ENCODE measurements around the gene ASB3. TPM values are rescaled to one million over a fixed set of nuclear protein-coding genes. Genes with fewer than 3 reads are reported as not detected.
"Not testable (repeated sequence)": the region's sequence is repeated elsewhere in the genome, so short reads cannot be mapped to it uniquely, and the experiment has no call there.

Gene ASB3, protein sequence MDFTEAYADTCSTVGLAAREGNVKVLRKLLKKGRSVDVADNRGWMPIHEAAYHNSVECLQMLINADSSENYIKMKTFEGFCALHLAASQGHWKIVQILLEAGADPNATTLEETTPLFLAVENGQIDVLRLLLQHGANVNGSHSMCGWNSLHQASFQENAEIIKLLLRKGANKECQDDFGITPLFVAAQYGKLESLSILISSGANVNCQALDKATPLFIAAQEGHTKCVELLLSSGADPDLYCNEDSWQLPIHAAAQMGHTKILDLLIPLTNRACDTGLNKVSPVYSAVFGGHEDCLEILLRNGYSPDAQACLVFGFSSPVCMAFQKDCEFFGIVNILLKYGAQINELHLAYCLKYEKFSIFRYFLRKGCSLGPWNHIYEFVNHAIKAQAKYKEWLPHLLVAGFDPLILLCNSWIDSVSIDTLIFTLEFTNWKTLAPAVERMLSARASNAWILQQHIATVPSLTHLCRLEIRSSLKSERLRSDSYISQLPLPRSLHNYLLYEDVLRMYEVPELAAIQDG
- 16.9 and 18.7 TPM in 2 replicates for total RNA-seq (2014; rRNA removed)
- 8.4 TPM for polyA plus RNA-seq (2012)

DNA sequence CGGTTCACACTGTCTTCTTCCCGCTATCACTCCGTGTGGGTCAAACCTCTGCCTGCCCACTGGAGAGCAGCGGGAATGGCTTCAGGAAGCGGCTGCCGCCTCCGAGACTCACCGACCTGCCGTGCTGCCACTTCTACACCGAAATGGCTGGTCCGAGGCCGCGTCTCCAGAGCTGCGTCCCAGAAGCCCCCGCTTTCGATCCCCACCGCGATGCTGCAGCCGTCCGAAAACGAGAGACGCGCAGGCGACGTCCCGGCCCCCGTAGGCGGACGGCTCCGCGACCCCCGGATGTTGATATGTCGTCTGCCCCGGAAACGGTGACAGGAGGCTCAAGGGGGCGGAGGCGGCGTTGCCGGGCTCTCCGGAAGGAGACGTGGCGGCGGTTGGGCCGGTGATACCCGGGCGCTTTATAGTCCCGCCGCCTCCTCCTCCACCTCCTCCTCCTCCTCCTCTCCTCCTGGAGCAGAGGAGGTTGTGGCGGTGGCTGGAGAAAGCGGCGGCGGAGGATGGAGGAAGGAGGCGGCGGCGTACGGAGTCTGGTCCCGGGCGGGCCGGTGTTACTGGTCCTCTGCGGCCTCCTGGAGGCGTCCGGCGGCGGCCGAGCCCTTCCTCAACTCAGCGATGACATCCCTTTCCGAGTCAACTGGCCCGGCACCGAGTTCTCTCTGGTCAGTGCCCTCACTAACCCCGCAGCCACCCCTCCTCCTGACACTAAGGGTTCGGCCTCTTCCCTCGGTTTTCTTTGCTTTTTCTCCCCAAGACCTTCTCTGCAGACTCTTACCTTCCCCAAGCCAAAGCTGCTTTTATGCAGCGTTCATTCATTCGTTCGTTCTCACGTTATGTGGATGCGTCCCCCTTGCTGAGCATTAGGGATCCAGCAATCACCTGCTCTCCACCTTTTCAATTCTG is at the start of gene ASB3, which contains the start of gene ERLEC1:
TSS of gene ASB3 (minus strand) at position 249 of the 909 bp plus-strand sequence. CDS start 21,381 bp downstream, outside the sequence.
TSS of gene ERLEC1 (plus strand) at position 340 of the 909 bp plus-strand sequence. CDS start at position 507, 167 bp downstream.
- DNase-seq (ENCODE audit: low read depth): peak; percentile 87

DNA sequence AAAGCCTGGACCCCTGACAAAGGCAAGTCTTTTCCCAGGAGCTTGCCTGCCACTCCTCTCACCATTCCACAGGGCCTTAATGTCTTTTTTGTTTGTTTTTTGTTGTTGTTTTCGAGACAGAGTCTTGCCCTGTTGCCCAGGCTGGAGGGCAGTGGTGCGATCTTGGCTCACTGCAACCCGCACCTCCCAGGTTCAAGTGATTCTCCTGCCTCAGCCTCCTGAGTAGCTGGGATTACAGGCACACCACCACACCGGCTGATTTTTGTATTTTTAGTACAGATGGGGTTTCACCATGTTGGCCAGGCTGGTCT is 43.2 kb upstream of the ASB3 start:
- not testable (repeated sequence) for DNase-seq (ENCODE audit: low read depth)

DNA sequence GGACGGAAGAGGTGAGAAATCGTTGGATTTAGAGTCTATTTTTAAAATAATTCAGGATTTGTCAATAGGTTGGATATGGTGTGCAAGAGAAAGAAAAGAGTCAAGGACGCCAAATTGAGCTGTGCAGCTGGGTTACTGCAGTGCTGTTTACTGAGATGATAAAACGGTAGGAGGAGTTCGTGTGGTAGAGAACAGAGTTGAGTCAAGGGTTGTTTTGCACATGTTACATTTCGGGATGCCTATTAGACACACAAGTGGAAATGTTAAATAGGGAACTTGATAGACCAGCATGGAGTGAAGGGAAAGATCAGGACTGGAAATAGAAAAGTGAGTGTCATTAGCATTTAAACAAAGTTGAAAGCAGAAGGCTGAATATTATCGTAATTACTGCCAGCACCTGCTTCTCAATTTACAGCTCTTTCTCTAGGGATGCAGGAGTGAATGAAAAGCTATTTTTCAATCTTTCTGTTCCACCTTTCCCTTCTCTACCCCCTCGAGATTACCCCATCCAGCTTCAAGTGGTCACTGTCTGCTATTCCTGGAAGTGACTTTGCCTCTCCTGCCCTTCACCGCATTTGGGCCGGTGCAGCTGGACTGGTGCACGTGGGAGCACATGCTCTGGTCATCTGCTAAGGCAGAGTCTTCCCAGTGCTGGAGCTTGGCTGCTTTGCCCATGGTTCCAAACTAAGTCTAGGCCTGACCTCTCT is 42.7 kb upstream of the ASB3 start:
- no peak for DNase-seq (ENCODE audit: low read depth)

DNA sequence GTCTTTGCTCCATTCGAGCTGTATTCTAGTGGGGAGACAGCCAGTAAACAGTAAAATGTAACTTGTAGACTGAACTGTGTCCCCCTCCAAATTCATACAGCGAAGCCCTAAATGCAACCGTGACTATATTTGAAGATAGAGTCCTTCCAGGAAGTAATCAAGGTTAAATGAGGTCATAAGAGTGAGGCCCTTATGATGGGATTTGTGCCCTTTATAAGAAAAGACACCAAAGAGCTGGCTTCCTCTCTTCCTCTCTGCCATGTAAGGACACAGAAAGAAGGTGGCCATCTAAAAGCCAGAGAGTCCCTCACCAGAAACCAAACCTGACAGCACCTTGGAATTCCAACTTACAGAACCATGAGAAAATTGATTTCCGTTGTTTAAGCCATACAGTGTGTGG is 41.6 kb upstream of the ASB3 start:
- no peak for DNase-seq (ENCODE audit: low read depth)

DNA sequence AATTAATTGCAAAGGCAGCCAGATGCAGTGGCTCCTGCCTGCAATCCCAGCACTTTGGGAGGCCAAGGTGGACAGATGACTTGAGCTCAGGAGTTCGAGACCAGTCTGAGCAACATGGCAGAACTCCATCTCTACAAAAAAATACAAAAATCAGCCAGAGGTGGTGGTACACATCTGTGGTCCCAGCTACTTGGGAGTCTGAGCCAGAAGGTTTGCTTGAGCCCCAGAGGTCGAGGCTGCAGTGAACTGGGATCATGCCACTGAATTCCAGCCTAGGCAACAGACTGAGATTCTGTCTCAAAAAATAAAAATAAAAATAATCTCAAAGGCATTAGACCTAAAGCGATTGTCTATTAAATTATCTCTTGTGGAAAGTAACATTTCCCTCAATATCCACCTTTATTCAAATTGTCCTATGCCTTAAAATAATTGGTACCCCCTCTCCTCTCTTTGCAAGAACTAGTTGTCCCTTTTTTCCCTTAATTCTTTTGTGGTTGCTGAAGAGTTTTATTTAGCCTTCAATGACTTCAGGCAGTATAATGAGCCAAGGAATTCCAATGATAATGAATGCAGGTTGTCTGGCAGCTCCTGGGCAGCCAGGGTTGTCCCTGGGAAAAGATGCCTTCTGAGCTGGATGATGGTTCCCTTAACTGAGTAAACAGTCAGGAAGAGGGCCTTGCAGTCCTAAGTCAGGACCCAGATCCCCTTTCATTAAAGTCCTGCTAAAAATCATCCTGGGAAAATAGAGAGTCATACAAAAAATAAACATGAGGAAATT is 40.8 kb upstream of the ASB3 start:
- no peak for DNase-seq (ENCODE audit: low read depth)

DNA sequence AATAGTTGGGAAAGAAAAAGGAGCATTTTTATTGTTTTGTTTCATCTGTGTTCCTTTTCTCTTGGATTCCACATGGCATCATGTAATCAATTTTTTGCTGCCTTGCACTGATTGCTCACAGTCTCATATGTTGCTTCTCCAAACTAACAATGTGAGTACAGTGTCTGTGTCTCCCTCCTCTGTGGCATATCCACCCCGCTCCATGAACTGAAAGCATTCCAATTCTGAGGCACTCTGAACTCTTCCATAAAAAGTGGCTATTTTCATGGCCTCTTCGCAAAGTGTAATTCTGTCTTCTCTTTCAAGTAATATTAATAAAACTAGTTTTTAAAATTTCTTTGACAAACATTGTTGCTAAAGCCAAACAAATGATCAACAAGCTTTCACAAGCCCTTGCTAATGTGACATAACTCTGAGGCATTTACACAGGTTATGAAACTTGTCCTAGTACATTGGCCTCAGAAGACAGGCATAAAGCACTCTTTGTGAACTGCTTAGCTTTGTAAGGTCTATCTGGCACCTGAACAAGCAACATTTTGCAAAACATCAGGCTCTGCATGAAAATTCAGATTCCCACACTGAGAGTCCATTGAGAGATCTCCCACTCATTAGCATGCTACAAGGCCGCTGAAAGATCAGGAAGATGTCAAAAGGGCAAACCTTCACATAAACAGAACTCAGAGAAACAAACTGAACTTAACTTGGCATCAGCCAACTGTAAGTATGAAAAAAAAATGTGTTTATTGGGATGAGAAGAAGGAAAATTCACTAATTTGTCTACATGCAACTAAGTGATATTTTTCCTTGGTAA is 40.0 kb upstream of the ASB3 start:
- DNase-seq (ENCODE audit: low read depth): peak; percentile 10

DNA sequence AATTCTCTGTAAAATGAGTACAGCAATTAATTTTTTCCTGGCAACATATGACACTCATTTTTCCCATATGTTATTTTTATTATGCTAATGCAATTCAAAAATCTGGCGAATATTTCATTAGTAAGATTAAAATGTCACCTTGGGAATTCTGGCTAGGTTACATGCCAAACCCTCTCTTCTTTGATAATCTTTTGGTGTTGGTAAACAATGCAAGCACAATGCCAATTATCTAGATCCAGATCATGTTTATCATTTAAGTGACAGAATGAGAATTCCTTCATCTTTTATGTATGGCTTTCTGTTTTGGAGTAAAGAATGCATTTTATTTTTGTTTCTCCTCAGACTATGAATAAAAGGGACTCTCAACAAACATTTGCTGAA is 39.3 kb upstream of the ASB3 start:
- DNase-seq (ENCODE audit: low read depth): no peak

DNA sequence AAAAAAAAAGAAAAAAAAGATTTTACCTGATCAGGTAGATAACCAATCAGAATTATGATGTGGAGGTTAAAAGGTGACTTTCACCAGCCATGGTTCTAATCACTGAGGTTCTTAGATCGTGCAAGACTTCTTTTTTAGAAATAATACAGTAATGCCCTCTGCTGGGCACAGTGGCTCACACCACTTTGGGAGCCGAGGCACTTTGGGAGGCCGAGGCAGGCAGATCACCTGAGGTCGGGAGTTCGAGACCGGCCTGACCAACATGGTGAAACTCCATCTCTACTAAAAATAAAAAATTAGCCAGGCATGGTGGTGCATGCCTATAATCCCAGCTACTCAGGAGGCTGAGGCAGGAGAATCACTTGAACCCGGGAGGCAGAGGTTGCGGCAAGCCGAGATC is 36.9 kb upstream of the ASB3 start:
- DNase-seq (ENCODE audit: low read depth): not testable (repeated sequence)

DNA sequence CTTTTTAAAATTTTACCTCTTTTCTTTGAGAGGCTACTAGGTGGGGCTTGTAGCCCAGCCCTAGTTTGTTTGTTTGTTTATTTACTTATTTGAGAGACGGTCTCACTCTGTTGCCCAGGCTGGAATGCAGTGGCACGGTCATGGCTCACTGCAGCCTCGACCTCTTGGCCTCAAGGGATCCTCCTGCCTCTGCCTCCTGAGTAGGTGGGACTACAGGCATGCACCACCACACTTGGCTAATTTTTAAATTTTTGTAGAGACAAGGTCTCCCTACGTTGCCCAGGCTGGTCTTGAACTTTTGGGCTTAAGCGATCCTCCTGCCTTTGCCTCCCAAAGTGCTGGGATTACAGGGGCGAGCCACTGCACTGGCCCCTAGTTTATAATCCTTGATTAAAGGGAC is 35.1 kb upstream of the ASB3 start:
- DNase-seq (ENCODE audit: low read depth): no peak

DNA sequence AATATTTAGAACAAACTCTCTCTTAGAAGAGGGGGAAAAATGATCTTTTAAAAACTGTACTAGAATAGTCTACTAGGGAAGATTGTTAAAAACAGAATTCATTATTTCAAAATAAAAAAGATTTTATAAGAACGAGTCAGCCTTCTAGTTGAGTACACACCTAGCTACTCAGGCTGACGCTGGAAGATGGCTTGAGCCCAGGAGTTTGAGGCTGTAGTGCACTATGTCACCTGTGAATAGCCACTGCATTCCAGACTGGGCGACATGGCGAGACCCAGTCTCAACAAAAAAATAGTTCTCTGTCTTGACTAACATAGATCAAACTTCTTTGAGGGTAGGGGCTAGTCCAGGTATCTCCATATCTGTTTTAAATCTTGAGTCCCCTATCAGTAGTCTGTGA is 34.0 kb upstream of the ASB3 start:
- DNase-seq (ENCODE audit: low read depth): no peak

DNA sequence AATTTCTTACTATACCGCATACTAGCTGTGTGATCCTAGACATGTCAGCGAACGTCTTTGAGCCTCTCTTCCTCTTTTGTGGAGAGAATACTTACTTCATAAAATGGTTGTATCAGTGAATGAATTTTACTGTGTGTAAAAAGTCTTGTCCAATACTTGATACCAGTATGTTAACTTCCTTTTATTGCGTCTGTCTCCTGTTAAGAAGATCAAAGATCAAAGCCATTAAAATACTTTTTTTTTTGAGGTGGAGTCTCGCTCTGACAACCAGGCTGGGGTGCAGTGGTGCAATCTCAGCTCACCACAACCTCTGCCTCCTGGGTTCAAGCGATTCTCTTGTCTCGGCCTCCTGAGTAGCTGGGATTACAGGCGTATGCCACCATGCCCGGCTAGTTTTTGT is 33.3 kb upstream of the ASB3 start:
- DNase-seq (ENCODE audit: low read depth): no peak

DNA sequence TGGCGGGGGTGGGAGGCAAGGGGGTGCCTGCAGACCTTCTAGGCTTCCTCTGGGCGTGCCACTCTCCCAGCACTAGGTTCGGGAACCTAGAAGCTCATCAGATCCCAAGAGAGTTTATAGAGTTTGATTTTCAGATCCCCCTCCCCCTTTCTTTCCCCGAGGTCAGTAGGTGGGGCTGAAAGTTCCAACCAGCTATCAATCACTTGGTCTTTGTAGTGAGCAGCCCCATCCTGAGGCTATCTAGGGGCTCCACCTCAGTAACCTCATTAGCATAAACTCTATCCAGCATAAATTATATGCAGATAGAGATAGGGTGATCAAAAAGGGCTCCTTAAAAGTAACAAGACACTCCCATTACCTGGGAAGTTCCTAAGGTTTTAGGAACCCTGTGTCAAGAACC is 32.9 kb upstream of the ASB3 start:
- no peak for DNase-seq (ENCODE audit: low read depth)

DNA sequence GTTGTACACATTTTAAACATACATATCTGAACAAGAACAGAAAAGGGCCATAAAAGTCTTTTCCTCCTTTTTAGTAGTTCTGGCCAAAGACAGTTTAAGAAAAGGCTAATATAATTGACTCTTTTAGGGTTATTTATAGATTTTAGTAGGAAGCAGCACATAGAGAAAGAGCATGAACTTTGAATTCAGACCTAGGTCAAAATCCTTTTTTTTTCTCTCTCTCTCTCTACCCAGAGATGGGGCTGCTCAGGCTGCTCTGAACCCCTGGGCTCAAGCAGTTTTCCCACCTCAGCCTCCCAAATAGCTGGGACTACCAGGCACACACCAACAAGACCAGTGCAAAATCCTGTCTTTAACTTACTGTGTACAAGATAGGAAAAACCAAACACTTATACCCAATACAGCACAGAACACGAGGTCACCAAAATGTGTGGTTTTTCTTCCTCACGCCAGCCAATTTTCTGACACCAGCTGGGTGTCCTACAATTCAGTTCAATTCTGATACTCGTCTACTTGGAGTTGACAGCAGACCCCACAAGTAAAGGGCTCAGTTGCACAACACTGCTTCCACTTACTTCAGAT is 32.2 kb upstream of the ASB3 start:
- DNase-seq (ENCODE audit: low read depth): no peak

DNA sequence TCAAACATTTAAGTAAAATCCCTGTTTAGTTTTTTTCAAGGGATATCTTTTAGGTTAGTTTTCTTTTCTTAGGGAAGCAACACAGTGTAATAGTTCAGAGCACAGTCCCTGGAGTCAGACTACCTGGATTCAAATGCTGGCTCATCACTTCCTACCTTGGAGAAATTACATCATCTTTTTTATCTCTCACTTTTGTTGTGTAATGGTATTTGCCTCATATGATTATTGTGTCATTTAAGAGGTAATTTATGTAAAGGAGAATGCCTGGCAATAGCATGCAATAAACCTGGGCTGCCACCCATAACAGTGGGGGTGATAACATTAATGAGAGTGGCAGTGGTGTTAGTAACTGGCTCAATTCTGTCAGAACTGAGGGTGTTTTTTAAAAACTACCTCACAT is 26.4 kb upstream of the ASB3 start:
- DNase-seq (ENCODE audit: low read depth): no peak

DNA sequence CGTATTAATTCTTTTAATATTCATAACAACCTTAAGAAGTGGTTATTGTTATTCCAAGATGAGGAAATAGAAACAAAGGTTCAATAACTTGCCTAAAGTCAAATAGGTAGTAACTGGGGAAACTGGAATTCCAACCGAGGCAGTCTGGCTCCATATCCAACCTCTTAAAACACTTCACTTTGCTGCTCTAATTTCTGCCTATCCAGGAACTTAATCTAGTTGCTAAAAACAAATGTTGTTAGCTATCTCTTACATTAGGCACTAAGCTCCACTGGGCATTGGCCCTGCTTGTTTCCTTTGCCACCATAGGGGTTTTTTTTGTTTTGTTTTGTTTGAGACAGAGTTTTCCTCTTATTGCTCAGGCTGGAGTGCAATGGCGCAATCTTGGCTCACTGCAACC is 24.8 kb upstream of the ASB3 start:
- DNase-seq (ENCODE audit: low read depth): no peak

DNA sequence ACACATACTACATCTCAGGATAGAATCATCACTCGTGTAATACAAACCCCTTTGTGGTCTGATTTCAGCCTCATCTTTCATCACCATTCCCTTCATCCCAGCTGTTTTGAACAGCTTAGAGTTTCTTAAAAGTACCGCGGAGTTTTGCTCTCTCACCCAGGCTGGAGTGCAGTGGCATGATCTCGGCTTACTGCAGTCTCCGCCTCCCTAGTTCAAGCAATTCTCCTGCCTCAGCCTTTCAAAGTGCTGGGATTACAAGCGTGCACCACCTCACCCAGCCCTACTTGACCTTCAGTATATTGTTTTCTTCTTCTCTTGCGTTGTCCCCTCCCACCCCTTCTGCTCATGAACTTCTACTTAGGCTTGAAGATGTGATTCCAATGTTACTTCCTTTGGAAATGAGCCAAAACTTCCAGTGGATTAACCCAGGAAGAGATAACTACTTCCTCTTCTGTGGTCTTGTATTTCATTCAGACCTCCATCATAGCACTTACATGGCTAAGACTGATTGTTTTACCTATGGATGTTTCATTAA is 15.9 kb upstream of the ASB3 start:
- peak; percentile 88 for DNase-seq (ENCODE audit: low read depth)

DNA sequence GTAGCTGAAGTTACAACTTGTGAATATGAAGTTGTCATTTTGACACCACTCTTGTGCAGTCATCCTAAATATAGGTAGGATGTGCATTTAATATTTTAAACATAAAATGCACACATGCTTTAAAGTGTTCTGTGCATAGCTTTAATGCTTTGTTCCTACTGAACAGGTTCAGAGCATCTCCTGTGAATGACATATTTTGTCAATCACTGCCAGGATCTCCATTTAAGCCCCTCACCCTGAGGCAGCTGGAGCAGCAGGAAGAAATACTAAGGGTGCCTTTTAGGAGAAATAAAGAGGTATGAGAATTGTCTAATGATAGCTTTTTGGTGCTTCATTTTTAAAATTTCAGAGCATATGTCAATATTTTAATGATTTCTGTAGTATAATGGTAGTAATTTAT is 14.8 kb upstream of the ASB3 start:
- no peak for DNase-seq (ENCODE audit: low read depth)

DNA sequence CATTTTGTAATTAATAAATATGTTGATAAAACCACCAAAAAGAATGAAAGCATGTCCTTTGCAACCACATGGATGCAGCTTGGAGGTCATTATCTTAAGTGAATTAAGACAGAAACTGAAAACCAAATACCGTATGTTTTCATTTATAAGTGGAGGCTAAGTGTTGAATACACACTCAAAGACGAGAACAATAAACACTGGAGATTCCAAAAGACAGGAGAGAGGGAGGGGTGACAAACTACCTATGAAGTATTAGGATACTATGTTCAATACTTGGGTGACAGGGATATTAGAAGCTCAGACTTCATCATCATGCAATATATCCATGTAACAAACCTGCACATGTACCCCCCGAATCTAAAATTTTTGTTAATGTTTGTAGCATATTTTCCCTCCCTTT is 7.1 kb upstream of the ASB3 start:
- DNase-seq (ENCODE audit: low read depth): no peak

DNA sequence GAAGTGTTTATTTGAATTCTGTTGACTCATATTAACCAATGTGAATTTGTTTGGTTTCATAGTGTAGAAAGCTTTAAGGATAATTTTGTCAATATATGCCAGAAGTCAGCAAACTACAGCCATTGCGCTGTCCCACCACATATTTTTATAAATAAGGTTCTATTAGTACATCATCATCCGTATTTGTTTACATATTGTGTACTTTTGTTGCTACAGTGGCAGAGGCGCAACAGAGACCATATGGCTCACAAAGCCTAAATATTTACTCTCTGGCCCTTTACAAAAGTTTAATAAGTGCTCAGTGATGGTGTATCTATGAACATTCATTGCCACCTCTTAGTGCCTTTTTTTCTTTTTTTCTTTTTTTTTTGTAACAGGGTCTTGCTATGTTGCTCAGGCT is 6.5 kb upstream of the ASB3 start:
- no peak for DNase-seq (ENCODE audit: low read depth)
